Upper lobe of right lung (tissue), 1 donor: ENCODE measurements around the gene HORMAD1. TPM values are rescaled to one million over a fixed set of nuclear protein-coding genes. Genes with fewer than 3 reads are reported as not detected.
"Not testable (repeated sequence)": the region's sequence is repeated elsewhere in the genome, so short reads cannot be mapped to it uniquely, and the experiment has no call there.

Source experiments
- ATAC-seq: fragments of 200-7000 bp; cut with Tn5 transposase; one replicate; pipeline ENCODE4 v1.9.1; 2020; ENCODE audit warnings: mild to moderate bottlenecking, moderate library complexity
- DNase-seq: peaks from one replicate; pipeline ENCODE4 v3.0.0-alpha.2; 2020
- H3K27ac ChIP-seq: fragments of 200-600 bp; one replicate; pipeline ENCODE4 v1.8.0; 2022
- H3K27me3 ChIP-seq: fragments of 200-600 bp; one replicate; pipeline ENCODE4 v1.8.0; 2022; ENCODE audit warnings: mild to moderate bottlenecking
- H3K36me3 ChIP-seq: fragments of 200-600 bp; one replicate; pipeline ENCODE4 v1.8.0; 2022
- H3K4me1 ChIP-seq: fragments of 200-600 bp; one replicate; pipeline ENCODE4 v1.8.0; 2022
- H3K4me3 ChIP-seq: fragments of 200-600 bp; one replicate; pipeline ENCODE4 v1.8.0; 2022; ENCODE audit warnings: mild to moderate bottlenecking
- H3K9me3 ChIP-seq: fragments of 200-600 bp; one replicate; pipeline ENCODE4 v1.8.0; 2022
- intact Hi-C: fragments of 100-400 bp; cut with DNase I; formaldehyde crosslinking; loops from one replicate; pipeline ENCODE4 v1.11.0; 2022
- long read RNA-seq: library from polyadenylated mRNA; unstranded; transcript quantifications from one replicate; pipeline ENCODE4 v2.0.0, GENCODE V29; 2021
- total RNA-seq: library from RNA; stranded (reverse); fragmentation: NEBNext Ultra II Directional; extraction: Animal tissue kit (Norgen Biotek cat#: 25700); gene quantifications from one replicate; pipeline ENCODE4 v1.2.1, GENCODE V29; 2021
- TF ChIP-seq, protein P1 (sequence below): fragments of 200-600 bp; IDR thresholded peaks from one replicate; pipeline ENCODE4 v1.8.0; 2022; ENCODE audit warnings: antibody characterized with exemption
- donor health status: DM: no; HTN: yes; CAD: no; lungs with severe emphysema.

Gene HORMAD1, protein sequence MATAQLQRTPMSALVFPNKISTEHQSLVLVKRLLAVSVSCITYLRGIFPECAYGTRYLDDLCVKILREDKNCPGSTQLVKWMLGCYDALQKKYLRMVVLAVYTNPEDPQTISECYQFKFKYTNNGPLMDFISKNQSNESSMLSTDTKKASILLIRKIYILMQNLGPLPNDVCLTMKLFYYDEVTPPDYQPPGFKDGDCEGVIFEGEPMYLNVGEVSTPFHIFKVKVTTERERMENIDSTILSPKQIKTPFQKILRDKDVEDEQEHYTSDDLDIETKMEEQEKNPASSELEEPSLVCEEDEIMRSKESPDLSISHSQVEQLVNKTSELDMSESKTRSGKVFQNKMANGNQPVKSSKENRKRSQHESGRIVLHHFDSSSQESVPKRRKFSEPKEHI
- total RNA-seq: 1.2 TPM
- long read RNA-seq: 0 reads

DNA sequence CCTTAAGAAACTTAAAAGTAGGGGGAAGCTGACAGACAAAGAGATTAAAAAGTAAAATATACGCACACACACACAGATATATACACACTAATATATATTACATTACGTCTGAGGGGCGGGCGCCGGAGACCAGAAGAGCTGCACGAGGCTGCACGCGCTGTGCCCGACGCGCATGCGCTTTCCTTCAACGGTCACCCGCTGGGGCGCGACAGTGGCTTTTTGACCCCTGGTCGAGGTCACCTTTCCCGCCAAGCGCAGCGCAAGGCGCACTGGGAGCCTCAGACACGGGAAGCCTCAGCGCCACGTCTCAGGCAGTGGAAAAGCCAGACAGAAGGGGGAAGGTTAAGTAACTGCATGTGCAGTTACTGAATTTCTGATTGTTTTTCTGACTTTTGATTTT lies at the start of gene HORMAD1:
HORMAD1 (minus strand) TSS at position 193 of the 400 bp plus-strand sequence. CDS start 1,390 bp downstream, outside the sequence.
- intact Hi-C loops: no loop called here
- Histone ChIP-seq H3K27me3 (no peaks in the 10 kb centered on the region), H3K4me3 (no peak within 1 kb of the TSS), H3K9me3 (no peaks in the 10 kb centered on the region), H3K27ac (no peak within 1 kb of the TSS), H3K36me3 (no peaks in the 10 kb centered on the region), H3K4me1 (no peaks in the 10 kb centered on the region)
- TF ChIP-seq, protein P1, sequence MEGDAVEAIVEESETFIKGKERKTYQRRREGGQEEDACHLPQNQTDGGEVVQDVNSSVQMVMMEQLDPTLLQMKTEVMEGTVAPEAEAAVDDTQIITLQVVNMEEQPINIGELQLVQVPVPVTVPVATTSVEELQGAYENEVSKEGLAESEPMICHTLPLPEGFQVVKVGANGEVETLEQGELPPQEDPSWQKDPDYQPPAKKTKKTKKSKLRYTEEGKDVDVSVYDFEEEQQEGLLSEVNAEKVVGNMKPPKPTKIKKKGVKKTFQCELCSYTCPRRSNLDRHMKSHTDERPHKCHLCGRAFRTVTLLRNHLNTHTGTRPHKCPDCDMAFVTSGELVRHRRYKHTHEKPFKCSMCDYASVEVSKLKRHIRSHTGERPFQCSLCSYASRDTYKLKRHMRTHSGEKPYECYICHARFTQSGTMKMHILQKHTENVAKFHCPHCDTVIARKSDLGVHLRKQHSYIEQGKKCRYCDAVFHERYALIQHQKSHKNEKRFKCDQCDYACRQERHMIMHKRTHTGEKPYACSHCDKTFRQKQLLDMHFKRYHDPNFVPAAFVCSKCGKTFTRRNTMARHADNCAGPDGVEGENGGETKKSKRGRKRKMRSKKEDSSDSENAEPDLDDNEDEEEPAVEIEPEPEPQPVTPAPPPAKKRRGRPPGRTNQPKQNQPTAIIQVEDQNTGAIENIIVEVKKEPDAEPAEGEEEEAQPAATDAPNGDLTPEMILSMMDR: no peak
- DNase-seq (no peak), ATAC-seq (no peak)

DNA sequence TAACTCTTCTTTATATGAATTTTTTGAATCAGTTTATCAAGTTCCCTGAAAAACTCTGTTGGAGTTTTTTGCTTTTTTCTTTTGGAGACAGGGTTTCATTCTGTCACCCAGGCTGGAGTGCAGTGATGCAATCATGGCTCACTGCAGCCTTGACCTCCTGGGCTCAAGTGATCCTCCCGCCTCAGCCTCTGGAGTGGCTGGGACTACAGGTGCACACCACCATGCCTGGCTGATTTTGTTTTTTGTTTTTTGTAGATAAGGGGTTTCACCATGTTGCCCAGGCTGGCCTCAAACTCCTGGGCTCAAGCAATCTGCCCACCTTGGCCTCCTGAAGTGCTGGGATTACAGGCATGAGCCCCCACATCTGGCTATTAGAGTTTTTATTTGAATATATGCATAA lies 47.0 kb upstream of the HORMAD1 start:
- H3K36me3 ChIP-seq, intact Hi-C loops, H3K27me3 ChIP-seq, H3K27ac ChIP-seq, H3K9me3 ChIP-seq, H3K4me3 ChIP-seq, DNase-seq, ATAC-seq: not testable (repeated sequence)
- H3K4me1 ChIP-seq: peaks cover 14% of the 10 kb centered on the region

DNA sequence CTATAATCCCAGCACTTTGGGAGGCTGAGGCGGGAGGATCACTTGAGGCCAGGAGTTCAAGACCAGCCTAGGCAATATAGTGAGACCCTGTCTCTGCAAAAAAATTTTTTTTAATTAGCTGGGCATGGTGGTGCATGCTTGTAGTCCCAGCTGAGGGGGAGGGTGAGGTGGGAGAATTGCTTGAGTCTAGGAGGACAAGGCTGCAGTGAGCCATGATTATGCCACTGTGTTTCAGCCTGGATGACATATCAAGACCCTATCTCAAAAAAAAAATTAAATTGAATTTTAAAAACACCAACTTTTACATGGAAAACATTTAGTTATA lies 45.2 kb upstream of the HORMAD1 start:
- Histone ChIP-seq H3K27ac (peak overlapping the region; percentile 84), H3K4me1 (peaks cover 14% of the 10 kb centered on the region), H3K4me3 (peak overlapping the region; percentile 48)
- H3K27me3 ChIP-seq, intact Hi-C loops, ATAC-seq, H3K9me3 ChIP-seq, DNase-seq, H3K36me3 ChIP-seq: not testable (repeated sequence)

DNA sequence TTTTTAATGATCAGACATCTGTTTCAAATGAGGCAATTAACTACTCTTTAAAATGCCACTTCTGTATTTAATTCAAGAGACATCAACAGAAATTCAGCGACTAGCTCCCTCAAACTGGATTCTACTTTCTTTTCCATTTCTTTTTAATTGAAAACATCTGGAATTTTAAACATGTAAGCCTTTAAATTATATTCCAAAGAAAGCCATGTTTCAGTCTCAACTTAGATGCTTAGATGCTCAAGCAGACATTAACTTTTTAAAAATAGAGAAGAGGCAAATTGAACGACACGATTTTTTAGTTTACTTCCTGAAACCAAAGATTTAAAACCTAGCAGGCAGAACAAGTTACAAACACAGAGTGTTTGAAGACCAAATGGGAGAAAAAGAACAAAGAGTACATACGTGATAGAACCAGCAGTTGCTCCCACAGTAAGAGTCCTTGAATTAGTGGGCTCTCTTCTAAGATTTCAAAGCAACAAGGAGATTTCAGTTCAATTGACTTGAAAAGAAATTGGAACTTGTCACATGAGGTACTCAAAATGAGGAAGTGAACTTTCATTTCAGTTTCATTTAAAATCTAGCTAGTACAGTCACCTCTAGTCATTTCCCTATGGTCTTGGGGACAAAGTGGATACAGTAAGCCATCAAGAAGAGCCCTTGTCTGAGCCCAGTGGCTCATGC lies 44.7 kb upstream of the HORMAD1 start, which contains the start of gene CTSS:
CTSS (minus strand) TSS at position 483 of the 681 bp plus-strand sequence. CDS start 1,015 bp downstream, outside the sequence.
- H3K36me3 ChIP-seq: no peaks in the 10 kb centered on the region
- TF ChIP-seq, protein P1: no peak
- H3K4me3 ChIP-seq: peak within 1 kb of the TSS; percentile 48
- H3K27me3 ChIP-seq: no peaks in the 10 kb centered on the region
- no peak for DNase-seq
- H3K4me1 ChIP-seq: peaks cover 14% of the 10 kb centered on the region
- intact Hi-C loops: no loop called here
- peak within 1 kb of the TSS; percentile 84 for H3K27ac ChIP-seq
- H3K9me3 ChIP-seq: no peaks in the 10 kb centered on the region
- peak; percentile 91 for ATAC-seq

DNA sequence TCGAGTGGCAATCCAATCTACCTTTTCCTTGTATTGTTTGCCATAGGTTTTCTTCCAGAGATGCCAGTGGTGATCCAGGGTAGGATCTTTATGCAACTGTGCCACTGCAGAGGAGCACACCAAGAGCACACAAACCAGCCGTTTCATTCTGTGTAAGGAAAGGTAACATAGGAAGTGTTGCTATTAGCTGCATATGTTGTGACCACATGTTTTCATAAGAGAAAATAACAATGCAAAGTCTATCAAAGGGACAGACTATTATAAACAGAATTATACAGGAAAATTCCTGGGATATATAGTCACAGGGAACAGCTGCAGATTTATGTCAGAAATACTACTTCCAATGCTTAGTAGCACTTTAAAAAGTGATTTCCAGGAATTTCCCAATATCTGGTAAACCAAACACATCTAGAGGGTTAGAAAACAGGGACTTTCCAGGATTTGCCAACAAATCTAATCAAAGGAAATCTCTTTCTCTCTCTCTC lies 44.0 kb upstream of the HORMAD1 start:
- Histone ChIP-seq H3K4me1 (peaks cover 14% of the 10 kb centered on the region), H3K27me3 (no peaks in the 10 kb centered on the region), H3K4me3 (peak overlapping the region; percentile 48), H3K27ac (peak overlapping the region; percentile 84), H3K9me3 (no peaks in the 10 kb centered on the region), H3K36me3 (no peaks in the 10 kb centered on the region)
- TF ChIP-seq, protein P1: no peak
- DNase-seq: no peak
- ATAC-seq: peak; percentile 51
- intact Hi-C loops: no loop called here

DNA sequence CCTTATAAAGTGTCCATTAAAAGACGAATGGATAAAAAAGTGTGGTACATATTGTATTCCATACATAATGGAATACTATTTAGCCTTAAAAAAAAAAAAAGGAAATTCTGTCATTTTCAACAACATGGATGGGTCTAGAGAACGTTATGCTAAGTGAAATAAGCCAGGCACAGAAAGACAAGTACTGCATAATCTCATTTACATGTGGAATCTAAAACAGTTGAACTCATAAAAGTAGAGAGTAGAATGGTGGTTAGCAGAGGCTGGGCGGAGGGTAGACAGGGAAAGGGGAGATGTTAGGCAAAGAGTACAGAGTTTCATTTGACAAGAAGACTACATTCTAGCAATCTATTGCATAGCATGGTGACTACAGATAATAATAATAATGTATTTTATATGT lies 42.3 kb upstream of the HORMAD1 start:
- Histone ChIP-seq H3K36me3 (no peaks in the 10 kb centered on the region), H3K9me3 (no peaks in the 10 kb centered on the region), H3K4me3 (peak overlapping the region; percentile 48), H3K27me3 (no peaks in the 10 kb centered on the region), H3K27ac (no peak overlapping the region), H3K4me1 (peaks cover 14% of the 10 kb centered on the region)
- ATAC-seq: no peak
- intact Hi-C loops: no loop called here
- TF ChIP-seq, protein P1: no peak
- no peak for DNase-seq
